Progenitor cell of endocrine pancreas (in vitro differentiated cells): ENCODE results near the gene TEPSIN. TPM values are rescaled to one million over a fixed set of nuclear protein-coding genes. Genes with fewer than 3 reads are reported as not detected.

Experiments used
- DNase-seq: peaks from one replicate; pipeline ENCODE4 v3.0.0; 2021; ENCODE audit warnings: low spot score; ENCODE audit not compliant: unreplicated experiment
- H3K27ac Mint-ChIP-seq: 2 replicates; pipeline ENCODE4 v1.8.0; 2021; ENCODE audit warnings: mild to moderate bottlenecking, moderate library complexity, mixed read lengths
- H3K27me3 Mint-ChIP-seq: 2 replicates; pipeline ENCODE4 v1.8.0; 2021; ENCODE audit warnings: mixed read lengths
- H3K36me3 Mint-ChIP-seq: 2 replicates; pipeline ENCODE4 v1.8.0; 2022; ENCODE audit warnings: mixed read lengths; ENCODE audit not compliant: insufficient read depth
- H3K4me1 Mint-ChIP-seq: 2 replicates; pipeline ENCODE4 v1.8.0; 2021; ENCODE audit warnings: low read depth, mixed read lengths
- H3K4me3 Mint-ChIP-seq: 2 replicates; pipeline ENCODE4 v1.8.0; 2021; ENCODE audit warnings: low read depth, mild to moderate bottlenecking, moderate library complexity, mixed read lengths
- H3K9me3 Mint-ChIP-seq: 2 replicates; pipeline ENCODE4 v1.8.0; 2021; ENCODE audit warnings: low read depth, mixed read lengths
- CTCF ChIP-seq: fragments of 200-600 bp; sonication (generic); IDR thresholded peaks from one replicate; pipeline ENCODE4 v1.5.0; 2021; ENCODE audit warnings: antibody characterized with exemption, mild to moderate bottlenecking; ENCODE audit not compliant: unreplicated experiment
- total RNA-seq: library from RNA; stranded (reverse); gene quantifications from 2 replicates; pipeline ENCODE4 v1.2.1, GENCODE V29; 2021

The TEPSIN gene
- total RNA-seq, 1 donor from 2014 or later: 63.2 TPM

GRCh38 chr17:81222620-81222905 lies 16.3 kb downstream of the TEPSIN start:
- Mint-ChIP-seq H3K36me3 (peaks cover 1% of the 10 kb centered on the region), H3K27me3 (no peaks in the 10 kb centered on the region), H3K9me3 (no peaks in the 10 kb centered on the region), H3K4me3 (peak overlapping the region; percentile 74), H3K27ac (no peak overlapping the region), H3K4me1 (peaks cover 7% of the 10 kb centered on the region)
- no peak for TF ChIP-seq CTCF
- no peak for DNase-seq

GRCh38 chr17:81221842-81222619 lies 16.8 kb downstream of the TEPSIN start:
- H3K27ac Mint-ChIP-seq: no peak overlapping the region
- H3K36me3 Mint-ChIP-seq: peaks cover 2% of the 10 kb centered on the region
- no peaks in the 10 kb centered on the region for H3K27me3 Mint-ChIP-seq
- H3K9me3 Mint-ChIP-seq: no peaks in the 10 kb centered on the region
- H3K4me3 Mint-ChIP-seq: peak overlapping the region; percentile 74
- H3K4me1 Mint-ChIP-seq: peaks cover 7% of the 10 kb centered on the region
- DNase-seq: no peak
- TF ChIP-seq CTCF: no peak

- Mint-ChIP-seq H3K9me3 (no peaks in the 10 kb centered on the region), H3K4me1 (peaks cover 7% of the 10 kb centered on the region), H3K4me3 (peak overlapping the region; percentile 74), H3K27ac (no peak overlapping the region), H3K36me3 (peaks cover 3% of the 10 kb centered on the region), H3K27me3 (no peaks in the 10 kb centered on the region)
- DNase-seq: no peak
- TF ChIP-seq CTCF: no peak
Observed at GRCh38 chr17:81221371-81221841, 17.4 kb downstream of the TEPSIN start.

GRCh38 chr17:81219476-81220180 lies 19.2 kb downstream of the TEPSIN start:
- H3K4me3 Mint-ChIP-seq: no peak overlapping the region
- H3K4me1 Mint-ChIP-seq: peaks cover 7% of the 10 kb centered on the region
- no peak for TF ChIP-seq CTCF
- H3K9me3 Mint-ChIP-seq: no peaks in the 10 kb centered on the region
- H3K36me3 Mint-ChIP-seq: peaks cover 3% of the 10 kb centered on the region
- no peak for DNase-seq
- H3K27me3 Mint-ChIP-seq: no peaks in the 10 kb centered on the region
- no peak overlapping the region for H3K27ac Mint-ChIP-seq

- Mint-ChIP-seq H3K27ac (no peak overlapping the region), H3K4me1 (peaks cover 7% of the 10 kb centered on the region), H3K4me3 (no peak overlapping the region), H3K27me3 (no peaks in the 10 kb centered on the region), H3K9me3 (no peaks in the 10 kb centered on the region), H3K36me3 (peaks cover 3% of the 10 kb centered on the region)
- no peak for TF ChIP-seq CTCF
- no peak for DNase-seq
Observed at GRCh38 chr17:81218991-81219390, 19.9 kb downstream of the TEPSIN start.
